SK-N-MC (cell line): Measurements from ENCODE around the gene FOXF2.

Experiments
- DNase-seq: peaks from one replicate; pipeline ENCODE4 v3.0.0-alpha.2; 2011; ENCODE audit warnings: low read depth, low spot score
- H3K27ac ChIP-seq: fragments of 200-600 bp; sonication (generic); 2 replicates; pipeline ENCODE4 v1.5.1; 2016; ENCODE audit warnings: mixed run types
- H3K36me3 ChIP-seq: fragments of 200-600 bp; sonication (generic); 2 replicates; pipeline ENCODE4 v1.6.1; 2017; ENCODE audit warnings: antibody characterized with exemption, low read length, mixed read lengths; ENCODE audit not compliant: insufficient read depth
- H3K4me3 ChIP-seq: fragments of 200-600 bp; sonication (generic); 2 replicates; pipeline ENCODE4 v1.5.1; 2016
- H3K9ac ChIP-seq: fragments of 200-600 bp; sonication (generic); 2 replicates; pipeline ENCODE4 v1.8.0; 2017; ENCODE audit warnings: mixed run types, mixed read lengths; ENCODE audit not compliant: insufficient read length
- H3K9me3 ChIP-seq: fragments of 200-600 bp; sonication (generic); 2 replicates; pipeline ENCODE4 v1.6.1; 2017; ENCODE audit warnings: low read depth, mild to moderate bottlenecking, antibody characterized with exemption, low read length, moderate library complexity, mixed read lengths
- EZH2 ChIP-seq: fragments of 200-600 bp; sonication (generic); IDR thresholded peaks from one replicate; pipeline ENCODE4 v1.6.1; 2017; ENCODE audit warnings: antibody characterized with exemption
- FOXP2 ChIP-seq: optimal IDR thresholded peaks from 2 replicates; pipeline ENCODE3; 2011; ENCODE audit warnings: mild to moderate bottlenecking, moderate library complexity; ENCODE audit not compliant: insufficient read depth; ENCODE audit errors: extremely low read length, control extremely low read depth
- POLR2AphosphoS5 ChIP-seq: IDR thresholded peaks from 2 replicates; pipeline ENCODE4 v1.6.1; 2012; ENCODE audit warnings: mild to moderate bottlenecking, low read depth, low read length, borderline replicate concordance

Gene FOXF2

DNA sequence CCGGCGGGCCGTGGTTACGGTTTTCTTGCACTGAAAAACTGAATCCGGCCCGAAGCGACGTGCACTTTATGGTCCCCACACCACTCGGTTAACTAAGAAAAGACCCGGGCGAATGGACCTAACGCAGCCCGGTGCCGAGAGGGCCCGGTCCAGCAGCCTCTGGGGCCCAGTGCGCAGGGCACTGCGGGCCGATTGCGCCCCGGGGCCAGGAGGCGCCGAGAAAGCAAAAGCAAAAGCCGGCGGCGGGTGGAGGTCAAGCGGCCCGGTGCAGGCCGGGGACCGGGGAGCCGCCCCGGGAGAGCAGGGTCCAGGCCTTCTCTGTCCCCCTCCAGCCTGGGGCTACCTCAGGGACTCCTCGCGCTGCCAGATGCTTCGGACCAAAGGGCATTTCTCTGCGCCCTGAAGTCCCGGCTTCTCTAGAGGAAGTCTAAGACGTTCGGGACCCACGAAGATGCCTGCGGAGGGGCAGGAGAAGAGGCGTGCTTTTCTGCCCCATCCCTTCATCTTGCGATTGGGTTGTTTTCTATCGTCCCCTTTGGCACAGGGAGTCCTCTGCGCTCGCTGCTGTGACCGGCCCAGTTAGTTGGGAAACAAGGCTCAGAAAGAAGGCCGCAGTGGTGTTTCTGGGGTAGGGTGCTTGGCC lies 4.4 kb downstream of the FOXF2 start:
- no peak overlapping the region for H3K9ac ChIP-seq
- no peak for TF ChIP-seq POLR2AphosphoS5
- TF ChIP-seq FOXP2 = no peak
- TF ChIP-seq EZH2 = no peak
- no peak overlapping the region for H3K27ac ChIP-seq
- no peak for DNase-seq
- H3K36me3 ChIP-seq = no peaks in the 10 kb centered on the region
- H3K4me3 ChIP-seq = no peak overlapping the region
- no peaks in the 10 kb centered on the region for H3K9me3 ChIP-seq

DNA sequence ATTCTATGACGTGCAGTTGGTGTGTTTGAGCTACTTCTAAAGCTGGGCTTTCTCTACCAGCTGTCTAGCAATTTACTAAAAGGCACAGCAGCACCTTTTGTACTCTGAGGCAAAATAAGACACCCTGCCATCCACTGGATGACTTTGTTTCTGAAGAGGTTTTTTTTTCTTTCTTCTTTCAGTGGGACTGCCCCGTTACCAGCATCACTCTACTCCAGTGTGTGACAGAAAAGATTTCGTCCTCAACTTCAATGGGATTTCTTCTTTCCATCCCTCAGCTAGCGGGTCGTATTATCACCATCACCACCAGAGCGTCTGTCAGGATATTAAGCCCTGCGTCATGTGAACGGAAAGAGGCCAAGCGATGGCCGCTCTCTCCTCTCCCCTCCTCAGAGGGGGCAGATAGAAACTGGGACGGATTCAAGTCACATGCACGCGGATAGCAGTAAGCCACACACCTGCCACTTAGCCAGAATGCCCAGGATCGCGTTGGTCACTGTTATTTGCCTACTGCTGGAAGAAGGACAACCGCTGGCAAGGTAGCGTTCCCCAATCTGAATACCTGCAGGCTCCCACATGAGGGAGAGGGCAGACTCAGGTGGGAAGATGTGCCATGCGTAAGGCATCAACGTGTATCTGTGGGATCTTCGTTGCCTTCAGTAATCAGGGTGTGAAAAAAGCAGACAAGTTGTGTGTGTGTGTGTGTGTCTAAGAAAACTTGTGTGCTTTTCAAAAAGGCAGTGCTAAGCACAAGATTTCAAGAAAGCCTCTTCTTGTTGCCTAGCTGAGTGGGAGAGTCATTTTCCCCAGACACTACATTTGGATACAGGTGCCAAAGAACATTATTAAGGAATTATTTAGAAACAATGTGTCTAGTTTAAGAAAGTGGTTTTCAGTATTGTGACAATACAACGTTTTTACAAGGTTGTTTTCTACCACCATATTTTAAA lies 5.4 kb downstream of the FOXF2 start:
- no peak for DNase-seq
- no peak for TF ChIP-seq POLR2AphosphoS5
- TF ChIP-seq FOXP2 = no peak
- TF ChIP-seq EZH2 = no peak

DNA sequence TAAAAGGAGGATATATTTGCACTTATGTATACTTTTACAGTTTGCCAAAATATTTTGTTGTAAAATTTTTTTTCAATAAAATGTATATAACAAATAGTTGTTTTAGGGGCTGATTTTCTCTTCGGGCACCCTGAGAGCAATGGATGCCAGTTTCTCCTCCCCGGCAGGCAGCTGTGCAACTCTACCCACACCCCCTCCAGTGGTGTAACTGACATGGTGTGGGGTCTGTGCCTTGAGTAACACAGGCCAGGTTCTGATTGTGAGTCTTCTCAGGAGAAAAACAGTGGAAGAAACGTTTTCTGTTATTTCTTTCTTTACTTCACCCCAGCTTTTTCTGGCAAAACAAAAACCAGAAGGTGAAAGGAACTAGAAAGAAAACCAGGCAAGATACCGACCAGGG lies 6.1 kb downstream of the FOXF2 start:
- Histone ChIP-seq H3K27ac (no peak overlapping the region), H3K9ac (no peak overlapping the region), H3K36me3 (no peaks in the 10 kb centered on the region), H3K4me3 (no peak overlapping the region), H3K9me3 (no peaks in the 10 kb centered on the region)
- TF ChIP-seq FOXP2 (no peak), EZH2 (no peak), POLR2AphosphoS5 (no peak)
- no peak for DNase-seq

More for the DNA sequence above, 5.4 kb downstream of the FOXF2 start:
- H3K27ac ChIP-seq = no peak overlapping the region
- H3K9me3 ChIP-seq = no peaks in the 10 kb centered on the region
- H3K9ac ChIP-seq = no peak overlapping the region
- no peak overlapping the region for H3K4me3 ChIP-seq
- H3K36me3 ChIP-seq = no peaks in the 10 kb centered on the region

DNA sequence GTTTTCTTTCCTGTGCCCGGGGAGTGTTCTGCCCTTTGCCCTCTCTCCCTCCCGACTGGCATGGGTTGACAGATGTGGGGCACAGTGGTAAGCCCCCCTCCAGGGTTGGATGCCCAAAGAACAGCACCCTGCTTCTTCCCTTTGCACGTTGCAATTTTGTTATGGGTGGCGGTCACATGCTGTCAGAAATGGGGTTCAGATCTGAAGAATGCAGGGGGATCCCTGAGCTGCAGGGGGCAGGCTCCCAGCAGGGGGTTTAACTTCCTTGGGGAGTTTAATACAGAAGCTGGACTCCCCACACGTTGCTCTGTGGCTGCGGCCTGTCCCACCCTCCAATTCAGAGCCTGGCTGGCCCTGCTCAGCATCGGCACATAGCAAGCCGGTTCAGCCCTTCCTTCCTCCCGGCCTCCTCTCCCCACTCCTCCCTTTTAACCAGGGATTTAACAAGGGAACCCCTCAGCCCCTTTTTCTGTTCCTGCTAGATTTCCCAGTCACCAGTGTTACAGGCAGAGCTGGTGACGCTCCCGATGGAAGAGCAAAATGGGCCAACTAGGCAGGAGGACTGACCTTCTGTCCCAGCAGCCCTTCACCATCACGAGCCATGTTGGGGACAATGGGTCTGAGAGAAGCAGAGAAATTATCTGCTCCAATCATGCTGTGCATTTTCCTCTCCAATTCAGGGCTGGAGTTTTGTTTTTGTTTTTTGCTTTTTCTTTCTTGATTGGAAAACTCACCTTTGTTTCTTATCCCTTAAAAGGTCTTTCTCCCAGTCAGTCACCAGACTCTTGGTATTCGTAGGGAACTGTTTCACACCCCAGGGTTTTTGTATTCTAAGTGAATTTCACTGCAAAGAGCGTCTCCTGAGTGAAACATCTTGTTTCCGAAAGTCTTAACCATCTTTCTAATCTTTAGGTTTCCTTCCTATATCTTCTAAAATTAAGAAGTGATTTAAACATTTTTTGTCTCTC lies 6.8 kb downstream of the FOXF2 start:
- DNase-seq = no peak
- TF ChIP-seq FOXP2 (no peak), EZH2 (no peak), POLR2AphosphoS5 (no peak)
- no peaks in the 10 kb centered on the region for H3K36me3 ChIP-seq

DNA sequence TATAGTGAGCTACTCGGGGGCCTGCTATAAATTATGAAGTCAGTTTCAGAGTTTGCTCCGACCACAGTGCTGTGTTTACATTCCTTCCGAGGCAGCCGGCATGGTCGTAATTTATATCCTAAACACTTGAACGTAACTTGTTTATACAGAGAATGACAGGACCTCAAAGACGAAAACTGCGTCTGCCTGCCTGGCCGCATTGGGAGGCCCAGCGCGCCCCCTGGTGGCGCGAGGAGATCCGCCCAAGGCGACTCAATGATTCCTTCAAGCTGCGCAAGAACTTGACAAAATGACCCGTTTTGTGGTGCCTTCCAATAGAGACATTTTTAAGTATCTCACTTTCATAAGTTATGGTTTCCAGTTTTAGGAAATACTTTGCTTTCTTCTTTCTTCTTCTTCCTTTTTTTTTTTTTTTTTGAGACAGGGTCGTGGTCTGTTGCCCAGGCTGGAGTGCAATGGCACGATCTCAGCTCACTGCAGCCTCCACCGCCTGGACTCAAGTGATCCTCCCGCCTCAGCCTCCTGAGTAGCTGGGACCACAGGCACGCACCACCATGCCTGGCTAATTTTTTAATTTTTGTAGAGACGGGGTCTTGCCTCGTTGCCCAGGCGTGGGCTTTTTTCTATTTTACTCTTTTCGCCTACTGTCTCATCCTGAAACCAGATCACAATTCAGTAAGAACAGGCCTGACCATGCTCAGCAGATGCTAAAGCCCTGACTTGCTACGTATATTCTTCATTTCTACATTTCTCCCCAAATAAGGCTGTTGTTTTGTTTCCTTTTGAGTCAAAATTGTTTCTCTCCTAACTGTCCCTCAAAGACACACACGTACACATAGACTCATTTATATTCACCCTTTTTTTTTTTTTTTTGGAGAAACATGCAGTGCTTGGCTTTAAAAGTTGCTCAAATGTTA lies 7.8 kb downstream of the FOXF2 start:
- Histone ChIP-seq H3K9ac (no peak overlapping the region), H3K27ac (no peak overlapping the region), H3K4me3 (peak overlapping the region; percentile 36; the same call in 1 of the 2 replicates), H3K36me3 (no peaks in the 10 kb centered on the region), H3K9me3 (no peaks in the 10 kb centered on the region)
- DNase-seq = no peak
- no peak for TF ChIP-seq POLR2AphosphoS5
- TF ChIP-seq FOXP2 = peak; percentile 32
- TF ChIP-seq EZH2 = no peak

More for the DNA sequence above, 6.8 kb downstream of the FOXF2 start:
- H3K27ac ChIP-seq = no peak overlapping the region
- H3K4me3 ChIP-seq = peak overlapping the region; percentile 36; the same call in 1 of the 2 replicates
- no peak overlapping the region for H3K9ac ChIP-seq
- no peaks in the 10 kb centered on the region for H3K9me3 ChIP-seq

DNA sequence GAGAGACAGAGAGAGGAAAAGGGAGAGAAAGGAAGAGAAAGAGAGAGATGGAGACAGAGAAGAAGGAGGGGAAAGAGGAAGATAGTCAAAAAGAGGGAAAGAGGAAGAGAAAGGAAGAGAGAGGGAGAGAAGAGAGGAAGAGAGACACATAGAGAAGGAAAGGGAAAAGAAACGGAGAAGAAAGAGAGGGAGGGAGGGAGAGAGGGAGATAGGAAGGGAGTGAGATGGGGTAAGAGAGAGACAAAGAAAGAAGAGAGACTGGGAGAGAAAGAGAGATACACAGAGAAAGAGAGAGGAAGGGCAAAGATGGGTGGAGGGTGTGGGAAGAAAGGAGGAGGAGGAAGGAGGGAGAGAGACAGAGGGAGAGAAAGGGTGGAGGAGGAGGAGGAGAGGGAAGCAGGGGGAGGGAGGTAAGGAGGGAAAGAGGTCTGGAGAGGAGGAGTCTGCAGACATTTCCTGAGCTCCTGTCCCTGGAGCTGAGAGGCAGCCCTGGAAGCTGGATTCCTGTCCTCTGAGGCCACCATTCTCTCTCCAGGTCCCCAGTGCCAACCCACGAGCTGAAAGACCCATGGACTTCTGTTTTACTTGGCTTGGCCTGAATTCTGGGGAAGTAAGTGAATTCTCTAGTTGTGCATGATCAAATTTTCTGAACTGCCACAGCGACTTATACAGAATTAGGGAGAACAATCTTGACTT lies 9.9 kb downstream of the FOXF2 start:
- Histone ChIP-seq H3K9ac (no peak overlapping the region), H3K4me3 (no peak overlapping the region), H3K27ac (no peak overlapping the region), H3K36me3 (no peaks in the 10 kb centered on the region), H3K9me3 (no peaks in the 10 kb centered on the region)
- no peak for DNase-seq
- TF ChIP-seq POLR2AphosphoS5 = no peak
- no peak for TF ChIP-seq FOXP2
- no peak for TF ChIP-seq EZH2
